K562 treated with DMSO at 1 percent for 12 hours (cell line): ENCODE measurements around the gene TMEM131. TPM values are rescaled to one million over a fixed set of nuclear protein-coding genes. Genes with fewer than 3 reads are reported as not detected.

Experiments used
- total RNA-seq: library from RNA; unstranded; fragments of 300-600 nt; gene quantifications from 2 replicates; pipeline ENCODE4 v1.2.3, GENCODE V29; 2022; ENCODE audit not compliant: insufficient read depth

The TMEM131 gene, protein sequence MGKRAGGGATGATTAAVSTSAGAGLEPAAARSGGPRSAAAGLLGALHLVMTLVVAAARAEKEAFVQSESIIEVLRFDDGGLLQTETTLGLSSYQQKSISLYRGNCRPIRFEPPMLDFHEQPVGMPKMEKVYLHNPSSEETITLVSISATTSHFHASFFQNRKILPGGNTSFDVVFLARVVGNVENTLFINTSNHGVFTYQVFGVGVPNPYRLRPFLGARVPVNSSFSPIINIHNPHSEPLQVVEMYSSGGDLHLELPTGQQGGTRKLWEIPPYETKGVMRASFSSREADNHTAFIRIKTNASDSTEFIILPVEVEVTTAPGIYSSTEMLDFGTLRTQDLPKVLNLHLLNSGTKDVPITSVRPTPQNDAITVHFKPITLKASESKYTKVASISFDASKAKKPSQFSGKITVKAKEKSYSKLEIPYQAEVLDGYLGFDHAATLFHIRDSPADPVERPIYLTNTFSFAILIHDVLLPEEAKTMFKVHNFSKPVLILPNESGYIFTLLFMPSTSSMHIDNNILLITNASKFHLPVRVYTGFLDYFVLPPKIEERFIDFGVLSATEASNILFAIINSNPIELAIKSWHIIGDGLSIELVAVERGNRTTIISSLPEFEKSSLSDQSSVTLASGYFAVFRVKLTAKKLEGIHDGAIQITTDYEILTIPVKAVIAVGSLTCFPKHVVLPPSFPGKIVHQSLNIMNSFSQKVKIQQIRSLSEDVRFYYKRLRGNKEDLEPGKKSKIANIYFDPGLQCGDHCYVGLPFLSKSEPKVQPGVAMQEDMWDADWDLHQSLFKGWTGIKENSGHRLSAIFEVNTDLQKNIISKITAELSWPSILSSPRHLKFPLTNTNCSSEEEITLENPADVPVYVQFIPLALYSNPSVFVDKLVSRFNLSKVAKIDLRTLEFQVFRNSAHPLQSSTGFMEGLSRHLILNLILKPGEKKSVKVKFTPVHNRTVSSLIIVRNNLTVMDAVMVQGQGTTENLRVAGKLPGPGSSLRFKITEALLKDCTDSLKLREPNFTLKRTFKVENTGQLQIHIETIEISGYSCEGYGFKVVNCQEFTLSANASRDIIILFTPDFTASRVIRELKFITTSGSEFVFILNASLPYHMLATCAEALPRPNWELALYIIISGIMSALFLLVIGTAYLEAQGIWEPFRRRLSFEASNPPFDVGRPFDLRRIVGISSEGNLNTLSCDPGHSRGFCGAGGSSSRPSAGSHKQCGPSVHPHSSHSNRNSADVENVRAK (N-terminal part only)
- total RNA-seq = 3.1 and 25.2 TPM in 2 replicates

DNA sequence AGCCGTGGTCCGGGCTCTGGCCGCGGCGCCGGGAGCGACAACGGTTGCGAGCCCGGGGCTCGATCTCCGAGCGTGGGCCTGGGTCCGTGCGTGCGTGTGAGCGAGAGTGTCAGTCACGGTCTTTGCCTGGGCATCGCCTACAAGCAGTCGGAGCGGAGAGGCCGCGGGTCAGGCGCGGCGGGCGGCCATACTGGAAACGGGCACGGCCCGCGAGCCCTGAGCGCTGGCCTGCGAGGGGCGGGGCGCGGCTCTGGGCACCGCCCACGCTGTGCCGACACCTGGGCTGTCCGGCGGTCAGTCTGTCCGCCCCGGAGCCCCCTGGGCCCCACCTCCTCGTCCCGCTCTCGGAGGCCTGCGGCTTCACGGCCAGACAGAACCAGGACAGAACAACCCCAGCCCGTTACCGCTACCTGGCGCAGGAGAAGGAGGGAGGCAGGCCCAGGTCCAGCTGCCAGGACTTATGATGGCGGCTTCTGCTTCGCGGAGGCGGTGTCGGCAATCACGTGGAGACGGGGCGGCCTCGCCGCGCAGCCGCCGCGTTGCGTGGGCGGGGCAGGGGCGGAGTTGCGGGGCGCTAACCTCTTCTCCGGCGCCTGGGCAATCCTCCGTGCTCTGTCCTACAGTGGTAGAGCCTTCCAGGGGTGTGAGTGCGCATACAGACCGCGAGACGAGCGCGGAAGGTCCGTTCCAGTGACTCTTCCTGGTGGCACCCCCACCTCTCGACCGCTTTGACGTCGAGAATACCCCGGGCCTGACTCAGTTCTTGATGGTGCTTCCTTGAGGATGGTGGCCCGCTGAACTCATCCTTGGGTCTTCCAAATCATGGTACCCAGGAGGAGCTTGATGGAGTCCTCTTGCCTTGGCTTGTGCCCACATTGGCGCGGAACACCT is at the start of gene TMEM131:
TMEM131 (minus strand) TSS at position 215 of the 891 bp plus-strand sequence. CDS start 286 bp downstream, outside the sequence.

DNA sequence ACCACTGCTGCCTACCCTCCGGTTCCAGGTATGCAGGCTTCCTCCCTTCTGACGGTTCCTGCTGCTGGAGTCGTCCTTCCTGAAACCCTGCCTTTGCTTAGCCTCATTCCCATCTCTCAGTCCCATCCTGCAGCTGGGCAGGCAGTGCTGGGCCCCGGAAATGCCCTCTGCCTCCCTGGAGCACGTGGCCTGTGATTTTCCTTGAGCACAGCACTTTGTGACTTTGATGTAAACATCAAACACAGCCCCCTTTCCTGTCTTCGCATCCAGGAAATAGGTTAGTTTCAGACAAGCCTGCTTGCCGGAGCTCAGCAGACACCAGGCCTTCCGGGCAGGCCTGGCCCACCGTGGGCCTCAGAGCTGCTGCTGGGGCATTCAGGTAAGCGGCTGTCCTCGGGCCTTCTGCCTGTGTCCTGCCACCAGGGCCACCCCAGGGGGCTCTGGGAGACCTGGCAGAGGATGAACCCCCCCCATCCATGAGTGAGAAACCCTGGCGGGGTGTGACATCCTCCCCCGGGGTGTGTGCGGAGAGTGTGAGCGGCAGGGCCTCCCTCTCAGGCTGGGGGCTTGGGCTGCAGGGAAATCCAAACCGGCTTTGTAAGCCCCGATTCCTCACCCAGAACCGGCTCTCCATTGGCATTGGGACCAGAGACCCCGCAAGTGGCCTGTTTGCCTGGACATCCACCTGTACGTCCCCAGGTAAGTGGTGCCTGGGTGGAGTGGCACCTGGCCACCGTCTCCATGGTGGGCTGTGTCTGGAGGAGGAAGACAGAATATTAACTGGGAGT is 282.3 kb downstream of the TMEM131 start, which contains the start of gene ZAP70:
ZAP70 (plus strand) TSS at position 281 of the 788 bp plus-strand sequence. CDS start 10,461 bp downstream, outside the sequence.

Other genes starting within 250 kb of the TMEM131 start
- gene VWA3B, start 91.2 kb upstream of the TMEM131 start, total RNA-seq = not detected in 2 replicates